Gastrocnemius medialis (tissue), 4 donors: ENCODE data around the gene ZNF662. TPM values are rescaled to one million over a fixed set of nuclear protein-coding genes. Genes with fewer than 3 reads are reported as not detected.

Source experiments
- ATAC-seq, 2 donors: fragments of 150-250 bp; one replicate each; pipeline ENCODE4 v1.9.1; 2016
- DNase-seq, 2 donors: peaks; one replicate each; pipeline ENCODE4 v3.0.0-alpha.2; 2019
- H3K27ac ChIP-seq, 4 donors: fragments of 200-600 bp; sonication (generic); 1 replicate in 1 of 4; 2 replicates in 3 of 4; pipeline ENCODE4 v1.5.1; 2016 to 2018; ENCODE audit warnings: mild to moderate bottlenecking in 2 of 4, moderate library complexity in 1 of 4
- H3K27me3 ChIP-seq, 3 donors: fragments of 200-600 bp; sonication (generic) in 2 of 3; 1 replicate in 1 of 3; 2 replicates in 2 of 3; pipeline versions ENCODE4 v1.5.1 to v1.6.0; 2016 to 2019; ENCODE audit warnings: mild to moderate bottlenecking in 1 of 3, moderate library complexity in 1 of 3
- H3K36me3 ChIP-seq, 2 donors: fragments of 200-600 bp; sonication (generic) in 1 of 2; one replicate each; pipeline ENCODE4 v1.5.1; 2017 to 2018
- H3K4me1 ChIP-seq, 2 donors: fragments of 200-600 bp; sonication (generic) in 1 of 2; one replicate each; pipeline ENCODE4 v1.5.1; 2016 to 2017; ENCODE audit warnings: mild to moderate bottlenecking in 2 of 2
- H3K4me3 ChIP-seq, 4 donors: fragments of 200-600 bp; sonication (generic) in 3 of 4; 1 replicate in 1 of 4; 2 replicates in 3 of 4; pipeline ENCODE4 v1.5.1; 2016 to 2019; ENCODE audit warnings: mild to moderate bottlenecking in 2 of 4
- H3K9me3 ChIP-seq, 3 donors: fragments of 200-600 bp; sonication (generic) in 2 of 3; 1 replicate in 1 of 3; 2 replicates in 2 of 3; pipeline ENCODE4 v1.5.1; 2016 to 2019
- POLR2A ChIP-seq, 2 donors: fragments of 450-650 bp; IDR thresholded peaks; one replicate each; pipeline ENCODE4 v1.6.1; 2017; ENCODE audit warnings: antibody characterized with exemption in 2 of 2, mild to moderate bottlenecking in 2 of 2, moderate library complexity in 2 of 2
- in situ Hi-C, 4 donors: fragments of 200-750 bp; cut with MboI; loops; one replicate each; pipeline versions ENCODE4 v1.15.0 to v1.8.0; 2017; ENCODE audit warnings: low sequenced_read_pairs in 4 of 4
- intact Hi-C: fragments of 100-400 bp; cut with DNase I; formaldehyde crosslinking; loops from one replicate; pipeline ENCODE4 v1.15.1; 2023; ENCODE audit warnings: low total_unique reads
- total RNA-seq, 4 donors: library from RNA; depleted of rRNA; stranded (reverse); fragments of >200 nt; gene quantifications; one replicate each; pipeline versions ENCODE4 v1.1.0 to v1.2.3, GENCODE V29; 2016
- TF ChIP-seq, protein P1 (sequence below), 5 experiments: fragments of 450-650 bp in 3 of 5; fragments of 200-600 bp in 2 of 5; sonication (generic) in 2 of 5; IDR thresholded peaks in 4 of 5; conservative IDR thresholded peaks in 1 of 5; 1 replicate in 4 of 5; 2 replicates in 1 of 5; pipeline ENCODE4 v1.5.1; 2016 to 2019; ENCODE audit warnings: antibody characterized with exemption in 5 of 5, mild to moderate bottlenecking in 3 of 5, moderate library complexity in 3 of 5

The ZNF662 gene
- total RNA-seq, 4 donors from 2014 or later = 0.19 to 2.1 (median 0.55) TPM

GRCh38 chr3:42884324-42884723, 21.6 kb upstream of the ZNF662 start:
- Histone ChIP-seq H3K27ac (no peak overlapping the region), H3K4me1 (peaks cover 4 to 5% of the 10 kb centered on the region in 2 donors), H3K4me3 (no peak overlapping the region), H3K36me3 (no peaks in the 10 kb centered on the region), H3K9me3 (no peaks in the 10 kb centered on the region), H3K27me3 (no peaks in the 10 kb centered on the region)
- intact Hi-C loops = loop anchor here (10.0 kb wide), 1 partner anchor 300 kb away; the partner anchor contains the start of gene SEC22C
- ATAC-seq = no peak
- no peak for DNase-seq
- in situ Hi-C loops = loop anchor here in 2 of 4 donors (10.0 kb wide), 2 partner anchors 50 to 100 kb away; no protein-coding TSS in a partner anchor
- TF ChIP-seq POLR2A (IDR thresholded peaks at IDR 0.05) = no peak
- TF ChIP-seq, protein P1, sequence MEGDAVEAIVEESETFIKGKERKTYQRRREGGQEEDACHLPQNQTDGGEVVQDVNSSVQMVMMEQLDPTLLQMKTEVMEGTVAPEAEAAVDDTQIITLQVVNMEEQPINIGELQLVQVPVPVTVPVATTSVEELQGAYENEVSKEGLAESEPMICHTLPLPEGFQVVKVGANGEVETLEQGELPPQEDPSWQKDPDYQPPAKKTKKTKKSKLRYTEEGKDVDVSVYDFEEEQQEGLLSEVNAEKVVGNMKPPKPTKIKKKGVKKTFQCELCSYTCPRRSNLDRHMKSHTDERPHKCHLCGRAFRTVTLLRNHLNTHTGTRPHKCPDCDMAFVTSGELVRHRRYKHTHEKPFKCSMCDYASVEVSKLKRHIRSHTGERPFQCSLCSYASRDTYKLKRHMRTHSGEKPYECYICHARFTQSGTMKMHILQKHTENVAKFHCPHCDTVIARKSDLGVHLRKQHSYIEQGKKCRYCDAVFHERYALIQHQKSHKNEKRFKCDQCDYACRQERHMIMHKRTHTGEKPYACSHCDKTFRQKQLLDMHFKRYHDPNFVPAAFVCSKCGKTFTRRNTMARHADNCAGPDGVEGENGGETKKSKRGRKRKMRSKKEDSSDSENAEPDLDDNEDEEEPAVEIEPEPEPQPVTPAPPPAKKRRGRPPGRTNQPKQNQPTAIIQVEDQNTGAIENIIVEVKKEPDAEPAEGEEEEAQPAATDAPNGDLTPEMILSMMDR (IDR thresholded peaks at IDR 0.05 in 4 of 5, conservative IDR thresholded peaks at IDR 0.05 in 1 of 5) = no peak

GRCh38 chr3:42886294-42886822, 19.6 kb upstream of the ZNF662 start:
- Histone ChIP-seq H3K9me3 (no peaks in the 10 kb centered on the region), H3K36me3 (no peaks in the 10 kb centered on the region), H3K4me1 (peaks cover 0 to 1% of the 10 kb centered on the region in 2 donors), H3K4me3 (no peak overlapping the region), H3K27ac (no peak overlapping the region), H3K27me3 (no peaks in the 10 kb centered on the region)
- DNase-seq = no peak
- ATAC-seq = no peak
- in situ Hi-C loops (loop anchor here (5.0 to 10.0 kb wide), 4 partner anchors 52 to 109 kb away; no protein-coding TSS in a partner anchor), intact Hi-C loops (loop anchor here (10.0 kb wide), 1 partner anchor 302 kb away; the partner anchor contains the start of gene SEC22C)
- no peak for TF ChIP-seq POLR2A (IDR thresholded peaks at IDR 0.05)
- TF ChIP-seq, protein P1 (IDR thresholded peaks at IDR 0.05 in 4 of 5, conservative IDR thresholded peaks at IDR 0.05 in 1 of 5) = no peak

DNA sequence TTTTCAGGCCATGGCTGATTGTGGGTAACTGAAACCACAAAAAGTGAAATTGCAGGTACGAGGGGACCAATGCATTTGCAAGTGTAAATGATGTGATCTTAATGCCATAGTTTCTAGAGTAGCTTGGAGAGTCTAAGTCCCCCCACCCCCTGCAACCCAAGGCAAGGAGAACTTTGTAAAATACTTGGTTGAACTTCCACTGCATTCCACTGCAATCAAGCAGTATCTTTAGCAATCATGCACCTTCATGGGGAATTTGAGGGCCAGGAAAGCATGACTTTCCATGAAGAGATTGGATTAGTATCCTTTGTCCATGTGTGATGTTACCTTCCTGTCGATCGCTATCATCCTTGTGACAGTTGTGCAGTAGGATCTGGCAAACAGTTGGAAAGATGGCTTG, 18.9 kb upstream of the ZNF662 start:
- in situ Hi-C loops (loop anchor here (5.0 to 10.0 kb wide), 4 partner anchors 52 to 110 kb away; no protein-coding TSS in a partner anchor), intact Hi-C loops (loop anchor here (10.0 kb wide), 1 partner anchor 302 kb away; the partner anchor contains the start of gene SEC22C)
- TF ChIP-seq POLR2A (IDR thresholded peaks at IDR 0.05) = no peak
- TF ChIP-seq, protein P1 (IDR thresholded peaks at IDR 0.05 in 4 of 5, conservative IDR thresholded peaks at IDR 0.05 in 1 of 5) = no peak
- H3K4me1 ChIP-seq = no peaks in the 10 kb centered on the region
- no peak overlapping the region for H3K4me3 ChIP-seq
- H3K36me3 ChIP-seq = no peaks in the 10 kb centered on the region
- H3K27ac ChIP-seq = no peak overlapping the region
- H3K27me3 ChIP-seq = no peaks in the 10 kb centered on the region
- ATAC-seq = no peak
- DNase-seq = no peak
- H3K9me3 ChIP-seq = no peaks in the 10 kb centered on the region

DNA sequence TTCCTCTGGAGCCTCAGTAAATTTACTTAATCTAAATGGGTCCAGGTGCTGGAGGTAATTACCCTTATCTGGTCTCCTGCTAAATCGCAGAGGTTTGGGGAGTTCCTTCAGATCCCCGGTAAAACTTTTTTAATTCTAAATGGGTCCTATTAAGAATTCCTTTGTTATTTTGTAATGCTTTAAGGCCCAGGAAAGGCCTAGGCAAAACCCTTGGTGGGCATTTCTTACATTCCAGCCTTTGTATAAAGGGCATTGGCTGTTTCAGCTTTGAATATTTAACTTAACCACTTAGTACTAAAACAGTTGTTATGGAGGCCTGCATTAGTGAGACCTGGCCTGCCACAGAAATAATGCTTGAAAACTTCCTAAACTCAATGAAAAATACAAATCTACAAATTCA, 14.9 kb upstream of the ZNF662 start:
- DNase-seq = no peak
- in situ Hi-C loops = no loop called here
- no peak overlapping the region for H3K4me3 ChIP-seq

More for the DNA sequence above, 14.9 kb upstream of the ZNF662 start:
- Histone ChIP-seq H3K36me3 (no peaks in the 10 kb centered on the region), H3K27ac (no peak overlapping the region), H3K4me1 (no peaks in the 10 kb centered on the region), H3K27me3 (no peaks in the 10 kb centered on the region), H3K9me3 (no peaks in the 10 kb centered on the region)
- intact Hi-C loops = no loop called here
- TF ChIP-seq, protein P1 (IDR thresholded peaks at IDR 0.05 in 4 of 5, conservative IDR thresholded peaks at IDR 0.05 in 1 of 5) = no peak
- TF ChIP-seq POLR2A (IDR thresholded peaks at IDR 0.05) = no peak
- ATAC-seq = no peak
